H1 (cell line): ENCODE data around the gene PIK3CA.
"Not testable (repeated sequence)": the region's sequence is repeated elsewhere in the genome, so short reads cannot be mapped to it uniquely, and the experiment has no call there.

ENCODE experiments used
- BACH1 ChIP-seq: IDR thresholded peaks from 2 replicates; pipeline ENCODE4 v1.6.1; 2012; ENCODE audit warnings: low read length, improper control_type of control experiment
- EP300 ChIP-seq, 2 experiments: IDR thresholded peaks; 1 replicate in 1 of 2; 2 replicates in 1 of 2; pipeline ENCODE4 v1.6.1; 2011 to 2012; ENCODE audit warnings: low read depth in 2 of 2, low read length in 2 of 2, mild to moderate bottlenecking in 2 of 2, borderline replicate concordance in 1 of 2, inconsistent platforms in 1 of 2, moderate library complexity in 1 of 2
- POLR2A ChIP-seq, 2 experiments: IDR thresholded peaks; 1 replicate in 1 of 2; 2 replicates in 1 of 2; pipeline ENCODE4 v1.6.1; 2011; ENCODE audit warnings: low read depth in 2 of 2, low read length in 2 of 2, mild to moderate bottlenecking in 2 of 2; ENCODE audit errors: control extremely low read depth in 1 of 2
- SIN3A ChIP-seq, 2 experiments: IDR thresholded peaks in 1 of 2; conservative IDR thresholded peaks in 1 of 2; 2 replicates each; pipeline ENCODE4 v1.6.1; 2011 to 2012; ENCODE audit warnings: low read length in 2 of 2, improper control_type of control experiment in 1 of 2, low read depth in 1 of 2, mild to moderate bottlenecking in 1 of 2
- YY1 ChIP-seq: IDR thresholded peaks from 2 replicates; pipeline ENCODE4 v1.6.1; 2011; ENCODE audit warnings: low read depth, mild to moderate bottlenecking, low read length
- TF ChIP-seq, protein P1 (sequence below): IDR thresholded peaks from 2 replicates; pipeline ENCODE4 v1.6.1; 2011; ENCODE audit warnings: low read length, improper control_type of control experiment
- TF ChIP-seq, protein P2 (sequence below), 3 experiments: IDR thresholded peaks; 1 replicate in 2 of 3; 2 replicates in 1 of 3; pipeline versions ENCODE4 v1.5.1 to v1.6.1; 2011; ENCODE audit warnings: low read length in 3 of 3, mild to moderate bottlenecking in 3 of 3, inconsistent platforms in 2 of 3, low read depth in 1 of 3, moderate library complexity in 1 of 3; ENCODE audit not compliant: insufficient read depth in 1 of 3; ENCODE audit errors: control extremely low read depth in 1 of 3

GRCh38 chr3:179218213-179218612, 70.1 kb downstream of the PIK3CA start:
- not testable (repeated sequence) for TF ChIP-seq SIN3A (conservative IDR thresholded peaks at IDR 0.05 in 1 of 2, IDR thresholded peaks at IDR 0.05 in 1 of 2; ENCODE audit: low read depth in 1 of 2, low read length in 2 of 2); POLR2A (IDR thresholded peaks at IDR 0.05; ENCODE audit: control extremely low read depth in 1 of 2, low read depth in 2 of 2, low read length in 2 of 2); YY1; BACH1; EP300 (IDR thresholded peaks at IDR 0.05; ENCODE audit: borderline replicate concordance in 1 of 2, low read depth in 2 of 2, low read length in 2 of 2)
- TF ChIP-seq, protein P1, sequence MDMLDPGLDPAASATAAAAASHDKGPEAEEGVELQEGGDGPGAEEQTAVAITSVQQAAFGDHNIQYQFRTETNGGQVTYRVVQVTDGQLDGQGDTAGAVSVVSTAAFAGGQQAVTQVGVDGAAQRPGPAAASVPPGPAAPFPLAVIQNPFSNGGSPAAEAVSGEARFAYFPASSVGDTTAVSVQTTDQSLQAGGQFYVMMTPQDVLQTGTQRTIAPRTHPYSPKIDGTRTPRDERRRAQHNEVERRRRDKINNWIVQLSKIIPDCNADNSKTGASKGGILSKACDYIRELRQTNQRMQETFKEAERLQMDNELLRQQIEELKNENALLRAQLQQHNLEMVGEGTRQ = not testable (repeated sequence)
- TF ChIP-seq, protein P2, sequence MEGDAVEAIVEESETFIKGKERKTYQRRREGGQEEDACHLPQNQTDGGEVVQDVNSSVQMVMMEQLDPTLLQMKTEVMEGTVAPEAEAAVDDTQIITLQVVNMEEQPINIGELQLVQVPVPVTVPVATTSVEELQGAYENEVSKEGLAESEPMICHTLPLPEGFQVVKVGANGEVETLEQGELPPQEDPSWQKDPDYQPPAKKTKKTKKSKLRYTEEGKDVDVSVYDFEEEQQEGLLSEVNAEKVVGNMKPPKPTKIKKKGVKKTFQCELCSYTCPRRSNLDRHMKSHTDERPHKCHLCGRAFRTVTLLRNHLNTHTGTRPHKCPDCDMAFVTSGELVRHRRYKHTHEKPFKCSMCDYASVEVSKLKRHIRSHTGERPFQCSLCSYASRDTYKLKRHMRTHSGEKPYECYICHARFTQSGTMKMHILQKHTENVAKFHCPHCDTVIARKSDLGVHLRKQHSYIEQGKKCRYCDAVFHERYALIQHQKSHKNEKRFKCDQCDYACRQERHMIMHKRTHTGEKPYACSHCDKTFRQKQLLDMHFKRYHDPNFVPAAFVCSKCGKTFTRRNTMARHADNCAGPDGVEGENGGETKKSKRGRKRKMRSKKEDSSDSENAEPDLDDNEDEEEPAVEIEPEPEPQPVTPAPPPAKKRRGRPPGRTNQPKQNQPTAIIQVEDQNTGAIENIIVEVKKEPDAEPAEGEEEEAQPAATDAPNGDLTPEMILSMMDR (IDR thresholded peaks at IDR 0.05; ENCODE audit: control extremely low read depth in 1 of 3, insufficient read depth in 1 of 3, low read depth in 1 of 3, low read length in 3 of 3) = not testable (repeated sequence)
